Astrocyte (in vitro differentiated cells and primary cell): ENCODE results near the gene ALPI.

Source experiments
- EZH2 ChIP-seq: IDR thresholded peaks from 2 replicates; pipeline ENCODE4 v1.6.1; 2012; ENCODE audit warnings: mild to moderate bottlenecking, low read length, inconsistent platforms; ENCODE audit not compliant: insufficient read depth
- TF ChIP-seq, protein P1 (sequence below): IDR thresholded peaks from 2 replicates; pipeline ENCODE4 v1.5.1; 2011; ENCODE audit warnings: low read depth, mild to moderate bottlenecking, inconsistent platforms, low read length, moderate library complexity; ENCODE audit not compliant: insufficient read depth

DNA sequence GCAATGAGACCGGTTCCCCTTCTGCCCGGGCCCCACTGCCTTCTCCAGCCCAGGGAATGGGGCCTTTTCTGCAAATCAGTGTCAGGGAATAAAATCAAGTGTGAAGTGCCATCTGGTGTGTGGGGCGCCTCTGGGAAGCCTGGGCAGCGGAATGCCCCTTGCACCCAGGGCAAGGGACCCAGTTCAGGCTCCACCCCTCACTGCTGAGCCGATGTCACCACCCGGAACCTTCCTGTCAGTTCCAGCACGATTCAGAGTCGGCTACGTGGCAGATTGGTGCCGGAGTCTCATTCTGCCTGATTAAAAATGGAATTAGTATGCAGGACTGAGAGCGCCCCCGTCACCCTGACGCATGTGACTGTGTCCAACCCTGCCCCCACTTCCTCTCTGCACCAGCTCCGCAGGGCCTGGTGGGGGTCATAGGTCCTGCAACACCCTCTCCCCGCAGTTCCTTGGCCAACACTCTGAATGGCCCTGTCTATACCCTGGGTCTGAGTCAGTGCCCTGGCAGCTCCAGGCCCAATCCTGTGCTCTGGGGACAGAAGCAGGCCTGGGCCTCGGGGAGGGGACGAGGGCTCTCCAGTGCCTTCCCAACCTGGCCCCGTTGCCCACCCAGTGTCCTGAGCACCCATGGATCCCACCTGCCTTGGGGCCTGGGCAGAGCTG, 8.2 kb upstream of the ALPI start:
- no peak for TF ChIP-seq EZH2
- TF ChIP-seq, protein P1, sequence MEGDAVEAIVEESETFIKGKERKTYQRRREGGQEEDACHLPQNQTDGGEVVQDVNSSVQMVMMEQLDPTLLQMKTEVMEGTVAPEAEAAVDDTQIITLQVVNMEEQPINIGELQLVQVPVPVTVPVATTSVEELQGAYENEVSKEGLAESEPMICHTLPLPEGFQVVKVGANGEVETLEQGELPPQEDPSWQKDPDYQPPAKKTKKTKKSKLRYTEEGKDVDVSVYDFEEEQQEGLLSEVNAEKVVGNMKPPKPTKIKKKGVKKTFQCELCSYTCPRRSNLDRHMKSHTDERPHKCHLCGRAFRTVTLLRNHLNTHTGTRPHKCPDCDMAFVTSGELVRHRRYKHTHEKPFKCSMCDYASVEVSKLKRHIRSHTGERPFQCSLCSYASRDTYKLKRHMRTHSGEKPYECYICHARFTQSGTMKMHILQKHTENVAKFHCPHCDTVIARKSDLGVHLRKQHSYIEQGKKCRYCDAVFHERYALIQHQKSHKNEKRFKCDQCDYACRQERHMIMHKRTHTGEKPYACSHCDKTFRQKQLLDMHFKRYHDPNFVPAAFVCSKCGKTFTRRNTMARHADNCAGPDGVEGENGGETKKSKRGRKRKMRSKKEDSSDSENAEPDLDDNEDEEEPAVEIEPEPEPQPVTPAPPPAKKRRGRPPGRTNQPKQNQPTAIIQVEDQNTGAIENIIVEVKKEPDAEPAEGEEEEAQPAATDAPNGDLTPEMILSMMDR = no peak
